SK-N-SH treated with all-trans-retinoic acid at 6 μM for 48 hours (cell line): ENCODE results near the gene PGLYRP2.

Experiments
- ATAC-seq: fragments of 200-7000 bp; cut with Tn5 transposase; 3 replicates; pipeline ENCODE4 v1.9.1; 2020; ENCODE audit warnings: mild to moderate bottlenecking, moderate library complexity
- ARNTL ChIP-seq: fragments of 450-650 bp; formaldehyde crosslinking; IDR thresholded peaks from 2 replicates; pipeline ENCODE4 v1.5.0; 2020; ENCODE audit warnings: low read depth, mild to moderate bottlenecking, moderate library complexity, borderline replicate concordance
- CREB5 ChIP-seq: fragments of 250-450 bp; sonication (Bioruptor Pico); IDR thresholded peaks from 2 replicates; pipeline ENCODE4 v1.5.1; 2020; ENCODE audit warnings: low read depth, mild to moderate bottlenecking, moderate library complexity
- CSDC2 ChIP-seq: fragments of 250-450 bp; sonication (Bioruptor Pico); IDR thresholded peaks from 2 replicates; pipeline ENCODE4 v1.5.0; 2020; ENCODE audit warnings: mild to moderate bottlenecking, moderate library complexity
- CSRNP3 ChIP-seq: fragments of 250-450 bp; sonication (Bioruptor Pico); IDR thresholded peaks from 2 replicates; pipeline ENCODE4 v1.5.1; 2021; ENCODE audit warnings: mild to moderate bottlenecking, moderate library complexity
- ESRRG ChIP-seq: fragments of 250-450 bp; sonication (Bioruptor Pico); IDR thresholded peaks from 2 replicates; pipeline ENCODE4 v1.6.1; 2021; ENCODE audit warnings: mild to moderate bottlenecking
- GLIS3 ChIP-seq: fragments of 250-450 bp; sonication (Bioruptor Pico); IDR thresholded peaks from 2 replicates; pipeline ENCODE4 v1.5.0; 2020; ENCODE audit warnings: mild to moderate bottlenecking, moderate library complexity
- ISL1 ChIP-seq: fragments of 250-450 bp; sonication (Bioruptor Pico); IDR thresholded peaks from 2 replicates; pipeline ENCODE4 v2.1.2; 2022; ENCODE audit warnings: mild to moderate bottlenecking, moderate library complexity
- OSR1 ChIP-seq: fragments of 250-450 bp; sonication (Bioruptor Pico); IDR thresholded peaks from 2 replicates; pipeline ENCODE4 v1.8.0; 2022; ENCODE audit warnings: moderate library complexity, mild to moderate bottlenecking, inconsistent platforms
- PATZ1 ChIP-seq: fragments of 250-450 bp; sonication (Bioruptor Pico); IDR thresholded peaks from 2 replicates; pipeline ENCODE4 v1.8.0; 2020; ENCODE audit warnings: mild to moderate bottlenecking, moderate library complexity, borderline replicate concordance
- PPARA ChIP-seq: fragments of 250-450 bp; sonication (Bioruptor Pico); IDR thresholded peaks from 2 replicates; pipeline ENCODE4 v1.5.0; 2020; ENCODE audit warnings: mild to moderate bottlenecking, borderline replicate concordance
- RARB ChIP-seq: fragments of 250-450 bp; sonication (Bioruptor Pico); IDR thresholded peaks from 2 replicates; pipeline ENCODE4 v1.8.0; 2021; ENCODE audit warnings: mild to moderate bottlenecking, moderate library complexity
- SNAI2 ChIP-seq: fragments of 250-450 bp; sonication (Bioruptor Pico); IDR thresholded peaks from 2 replicates; pipeline ENCODE4 v1.5.0; 2020; ENCODE audit warnings: mild to moderate bottlenecking, moderate library complexity
- TCF4 ChIP-seq: fragments of 250-450 bp; sonication (Bioruptor Pico); IDR thresholded peaks from 2 replicates; pipeline ENCODE4 v1.8.0; 2021; ENCODE audit warnings: mild to moderate bottlenecking, moderate library complexity, borderline replicate concordance
- TOX ChIP-seq: fragments of 250-450 bp; sonication (Bioruptor Pico); IDR thresholded peaks from 2 replicates; pipeline ENCODE4 v1.8.0; 2021; ENCODE audit warnings: mild to moderate bottlenecking, moderate library complexity, borderline replicate concordance
- ZFP3 ChIP-seq: fragments of 250-450 bp; sonication (Bioruptor Pico); IDR thresholded peaks from 2 replicates; pipeline ENCODE4 v1.5.0; 2020; ENCODE audit warnings: mild to moderate bottlenecking, moderate library complexity
- ZFP30 ChIP-seq: fragments of 450-650 bp; formaldehyde crosslinking; IDR thresholded peaks from 2 replicates; pipeline ENCODE4 v1.5.0; 2022; ENCODE audit warnings: mild to moderate bottlenecking, moderate library complexity
- ZNF565 ChIP-seq: fragments of 450-650 bp; formaldehyde crosslinking; conservative IDR thresholded peaks from 2 replicates; pipeline ENCODE4 v1.5.0; 2020; ENCODE audit warnings: low read depth, mild to moderate bottlenecking, moderate library complexity
- ZNF70 ChIP-seq: fragments of 450-650 bp; formaldehyde crosslinking; IDR thresholded peaks from 2 replicates; pipeline ENCODE4 v1.5.0; 2020; ENCODE audit warnings: mild to moderate bottlenecking, moderate library complexity
- ZNF8 ChIP-seq: fragments of 450-650 bp; formaldehyde crosslinking; IDR thresholded peaks from 2 replicates; pipeline ENCODE4 v1.5.0; 2020; ENCODE audit warnings: mild to moderate bottlenecking, moderate library complexity
- TF ChIP-seq, protein P1 (sequence below): fragments of 250-450 bp; sonication (Bioruptor Pico); IDR thresholded peaks from 2 replicates; pipeline ENCODE4 v1.5.0; 2020; ENCODE audit warnings: mild to moderate bottlenecking, moderate library complexity

PGLYRP2 gene

GRCh38 chr19:15427991-15428471 is 51.3 kb downstream of the PGLYRP2 start:
- no peak for ATAC-seq
- TF ChIP-seq ZNF70 (CRISPR knock-in tag) (no peak), PPARA (no peak), SNAI2 (CRISPR knock-in tag) (no peak), GLIS3 (no peak), TOX (CRISPR knock-in tag) (no peak), ZNF8 (CRISPR knock-in tag) (no peak)
- TF ChIP-seq, protein P1, sequence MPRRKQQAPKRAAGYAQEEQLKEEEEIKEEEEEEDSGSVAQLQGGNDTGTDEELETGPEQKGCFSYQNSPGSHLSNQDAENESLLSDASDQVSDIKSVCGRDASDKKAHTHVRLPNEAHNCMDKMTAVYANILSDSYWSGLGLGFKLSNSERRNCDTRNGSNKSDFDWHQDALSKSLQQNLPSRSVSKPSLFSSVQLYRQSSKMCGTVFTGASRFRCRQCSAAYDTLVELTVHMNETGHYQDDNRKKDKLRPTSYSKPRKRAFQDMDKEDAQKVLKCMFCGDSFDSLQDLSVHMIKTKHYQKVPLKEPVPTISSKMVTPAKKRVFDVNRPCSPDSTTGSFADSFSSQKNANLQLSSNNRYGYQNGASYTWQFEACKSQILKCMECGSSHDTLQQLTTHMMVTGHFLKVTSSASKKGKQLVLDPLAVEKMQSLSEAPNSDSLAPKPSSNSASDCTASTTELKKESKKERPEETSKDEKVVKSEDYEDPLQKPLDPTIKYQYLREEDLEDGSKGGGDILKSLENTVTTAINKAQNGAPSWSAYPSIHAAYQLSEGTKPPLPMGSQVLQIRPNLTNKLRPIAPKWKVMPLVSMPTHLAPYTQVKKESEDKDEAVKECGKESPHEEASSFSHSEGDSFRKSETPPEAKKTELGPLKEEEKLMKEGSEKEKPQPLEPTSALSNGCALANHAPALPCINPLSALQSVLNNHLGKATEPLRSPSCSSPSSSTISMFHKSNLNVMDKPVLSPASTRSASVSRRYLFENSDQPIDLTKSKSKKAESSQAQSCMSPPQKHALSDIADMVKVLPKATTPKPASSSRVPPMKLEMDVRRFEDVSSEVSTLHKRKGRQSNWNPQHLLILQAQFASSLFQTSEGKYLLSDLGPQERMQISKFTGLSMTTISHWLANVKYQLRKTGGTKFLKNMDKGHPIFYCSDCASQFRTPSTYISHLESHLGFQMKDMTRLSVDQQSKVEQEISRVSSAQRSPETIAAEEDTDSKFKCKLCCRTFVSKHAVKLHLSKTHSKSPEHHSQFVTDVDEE (CRISPR knock-in tag), result no peak

- TF ChIP-seq ZNF70 (CRISPR knock-in tag) (no peak), GLIS3 (no peak), CREB5 (CRISPR knock-in tag) (no peak), TOX (CRISPR knock-in tag) (no peak), PATZ1 (no peak), ISL1 (no peak), ZFP30 (no peak), PPARA (no peak), ZFP3 (CRISPR knock-in tag) (no peak), RARB (no peak), CSRNP3 (CRISPR knock-in tag) (no peak), ARNTL (CRISPR knock-in tag) (no peak), SNAI2 (CRISPR knock-in tag) (no peak), ESRRG (CRISPR knock-in tag) (no peak), ZNF8 (CRISPR knock-in tag) (no peak)
- TF ChIP-seq, protein P1 (CRISPR knock-in tag), result no peak
- ATAC-seq, result no peak
Measured at GRCh38 chr19:15427350-15427700, 52.0 kb downstream of the PGLYRP2 start.

DNA sequence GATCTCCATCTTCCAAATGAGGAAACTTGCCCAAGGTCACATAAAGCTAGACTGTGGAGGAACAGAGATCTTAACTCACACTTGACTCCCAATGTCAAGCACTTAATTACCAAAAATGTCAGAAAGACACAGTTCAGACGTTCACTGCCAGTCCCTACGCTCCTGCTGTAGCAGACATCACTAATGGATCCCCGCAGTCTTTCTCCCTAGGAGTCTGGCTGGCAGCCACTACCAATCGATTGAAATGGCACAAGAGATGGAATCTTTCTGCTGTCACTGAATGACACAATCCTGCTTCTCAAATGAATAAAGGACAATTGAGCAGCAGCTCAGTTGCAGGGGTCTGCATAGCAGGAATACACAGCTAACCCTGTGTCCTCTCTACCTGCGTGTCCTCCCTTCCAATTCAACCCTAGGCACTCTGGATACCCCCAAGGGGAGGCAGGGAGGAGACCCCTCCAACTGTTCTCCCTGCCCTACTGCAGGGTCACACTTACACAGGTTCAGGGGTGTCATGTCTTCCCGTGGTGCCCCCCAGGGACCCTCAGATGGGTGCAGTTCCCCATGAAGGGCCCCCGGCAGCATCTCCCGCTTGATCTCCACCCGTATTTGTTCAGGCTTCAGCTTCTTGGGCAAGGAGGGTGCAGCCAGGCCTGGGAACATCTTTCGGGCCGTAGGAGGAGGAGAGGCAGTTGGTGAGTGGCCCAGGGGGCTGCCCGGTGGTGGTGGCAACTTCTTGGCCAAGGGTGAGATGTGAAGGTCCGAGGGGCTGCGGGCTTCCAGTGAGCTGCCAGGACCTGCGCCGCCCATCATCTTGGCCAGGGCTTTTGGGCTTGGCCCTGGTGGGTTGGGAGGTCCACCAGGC is 52.6 kb downstream of the PGLYRP2 start:
- TF ChIP-seq ISL1 (no peak), ZFP30 (no peak), OSR1 (CRISPR knock-in tag) (no peak), ZNF70 (CRISPR knock-in tag) (no peak), ZNF565 (CRISPR knock-in tag) (no peak), ARNTL (CRISPR knock-in tag) (no peak), ZFP3 (CRISPR knock-in tag) (no peak), ESRRG (CRISPR knock-in tag) (no peak), ZNF8 (CRISPR knock-in tag) (no peak), CSDC2 (CRISPR knock-in tag) (no peak), RARB (no peak), CREB5 (CRISPR knock-in tag) (no peak), CSRNP3 (CRISPR knock-in tag) (no peak), TCF4 (CRISPR knock-in tag) (no peak)
- no peak; the same call in 2 of the 3 replicates for ATAC-seq
